Urothelium cell line (cell line): Measurements from ENCODE around the gene TRAM2.

Experiments used
- DNase-seq: peaks from one replicate; pipeline ENCODE4 v3.0.0; 2011; ENCODE audit warnings: low spot score, mixed read lengths
- FAIRE-seq: peaks from 2 replicates; lab custom pipeline; 2011; peaks lifted over from hg19 to GRCh38; lab: Jason Lieb, UNC

Gene TRAM2

GRCh38 chr6:52571099-52571755 lies 5.6 kb downstream of the TRAM2 start:
- DNase-seq (no peak), FAIRE-seq (no peak)

DNA sequence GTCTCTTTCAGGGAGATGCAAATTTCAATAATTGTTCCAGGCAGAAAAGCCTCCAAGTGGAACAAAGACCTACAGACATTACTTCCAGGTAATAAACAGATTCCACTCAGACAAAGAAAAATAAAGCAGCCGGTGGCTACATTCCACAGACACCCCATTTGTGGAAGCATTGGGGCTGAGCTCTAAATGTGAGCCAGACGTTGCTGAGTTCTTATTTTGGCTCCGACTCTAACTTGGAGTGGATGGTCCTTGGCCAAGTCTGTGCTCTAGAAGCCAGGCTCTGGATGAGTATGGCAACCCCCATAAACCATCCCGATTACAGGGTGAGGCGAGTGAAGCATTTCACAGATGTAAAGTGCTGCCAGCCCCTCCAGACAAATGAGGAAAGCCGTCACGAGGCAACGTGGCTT lies 6.6 kb downstream of the TRAM2 start:
- no peak for DNase-seq
- FAIRE-seq: no peak

- DNase-seq (no peak), FAIRE-seq (no peak)
These were observed 8.5 kb downstream of the TRAM2 start for GRCh38 chr6:52568320-52568719.

GRCh38 chr6:52566853-52567279 lies 10.0 kb downstream of the TRAM2 start:
- no peak for FAIRE-seq
- DNase-seq: no peak

- FAIRE-seq: no peak
- no peak for DNase-seq
These were observed 10.7 kb downstream of the TRAM2 start for GRCh38 chr6:52566201-52566600.

GRCh38 chr6:52564856-52565255 lies 12.0 kb downstream of the TRAM2 start:
- DNase-seq: no peak
- no peak for FAIRE-seq

- DNase-seq: no peak
- no peak for FAIRE-seq
These were observed 13.9 kb downstream of the TRAM2 start for GRCh38 chr6:52562911-52563310.

GRCh38 chr6:52560462-52560861 lies 16.4 kb downstream of the TRAM2 start:
- FAIRE-seq: no peak
- no peak for DNase-seq

DNA sequence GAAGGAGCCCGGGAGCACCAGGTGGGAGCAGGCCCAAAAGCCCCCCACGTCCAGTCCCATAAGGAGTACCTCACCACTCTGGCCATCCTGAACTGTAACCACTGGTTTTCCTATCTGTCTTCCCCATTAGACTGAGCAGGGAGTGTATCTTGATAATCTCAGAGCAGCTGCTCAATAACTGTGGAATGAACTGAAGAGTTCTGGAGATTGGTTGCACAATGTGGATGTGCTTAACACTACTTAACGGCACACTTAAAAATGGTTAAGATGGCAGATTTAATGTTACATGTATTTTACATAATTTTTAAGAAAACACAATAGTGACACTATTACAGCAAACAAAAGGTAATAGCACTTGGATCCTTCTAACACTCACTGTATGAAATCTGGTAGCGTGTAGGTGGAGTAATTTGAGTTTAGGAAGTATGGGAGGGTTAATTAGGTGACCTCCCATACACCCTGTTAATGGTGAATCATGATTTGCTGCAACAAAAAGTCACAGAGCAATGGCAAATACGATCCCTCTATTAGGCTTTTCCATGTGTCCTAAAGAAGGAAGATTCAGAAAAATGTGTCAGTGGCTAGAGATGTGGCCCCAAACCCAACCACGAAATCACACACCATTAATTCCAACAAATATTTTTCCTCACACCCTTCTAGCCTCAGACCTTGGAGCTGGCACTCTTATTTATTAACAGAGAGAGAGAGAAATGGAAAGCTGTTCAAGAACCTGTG lies 18.4 kb downstream of the TRAM2 start:
- no peak for FAIRE-seq
- DNase-seq: no peak

- FAIRE-seq (no peak), DNase-seq (no peak)
These were observed 19.2 kb downstream of the TRAM2 start for GRCh38 chr6:52557389-52558265.

DNA sequence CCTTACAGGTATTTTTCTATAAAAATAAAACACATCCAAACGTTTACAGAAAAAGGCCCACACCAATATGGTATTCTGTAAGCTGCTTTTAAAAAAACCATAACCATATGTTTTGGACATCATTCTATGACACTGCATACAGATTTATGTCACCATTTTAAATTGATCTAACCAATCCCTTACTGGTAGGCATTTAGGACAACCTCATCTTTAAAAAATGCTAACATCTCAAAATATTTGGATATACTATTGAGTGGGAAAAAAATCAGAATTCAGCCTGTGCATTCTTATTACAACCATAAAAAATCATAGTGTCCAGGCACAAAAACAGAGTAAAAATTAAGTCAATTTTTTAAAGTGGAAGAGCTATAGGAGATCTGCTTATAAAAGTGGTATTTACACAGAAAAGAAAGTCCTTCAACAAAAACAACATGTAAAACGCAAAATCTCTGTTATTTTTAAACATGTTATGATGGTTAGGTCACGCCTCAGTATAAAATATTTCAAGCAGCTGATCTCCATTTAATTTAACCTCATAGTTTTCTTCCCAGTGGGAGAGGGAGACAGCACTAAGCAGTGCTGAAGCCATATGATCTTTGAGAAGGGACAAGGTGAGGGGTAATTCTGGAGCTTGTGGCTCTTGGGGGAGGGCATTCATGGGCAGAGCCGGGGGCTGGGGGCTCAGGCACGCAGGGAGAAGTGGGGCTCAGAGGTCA lies 21.2 kb downstream of the TRAM2 start:
- no peak for FAIRE-seq
- DNase-seq: no peak

DNA sequence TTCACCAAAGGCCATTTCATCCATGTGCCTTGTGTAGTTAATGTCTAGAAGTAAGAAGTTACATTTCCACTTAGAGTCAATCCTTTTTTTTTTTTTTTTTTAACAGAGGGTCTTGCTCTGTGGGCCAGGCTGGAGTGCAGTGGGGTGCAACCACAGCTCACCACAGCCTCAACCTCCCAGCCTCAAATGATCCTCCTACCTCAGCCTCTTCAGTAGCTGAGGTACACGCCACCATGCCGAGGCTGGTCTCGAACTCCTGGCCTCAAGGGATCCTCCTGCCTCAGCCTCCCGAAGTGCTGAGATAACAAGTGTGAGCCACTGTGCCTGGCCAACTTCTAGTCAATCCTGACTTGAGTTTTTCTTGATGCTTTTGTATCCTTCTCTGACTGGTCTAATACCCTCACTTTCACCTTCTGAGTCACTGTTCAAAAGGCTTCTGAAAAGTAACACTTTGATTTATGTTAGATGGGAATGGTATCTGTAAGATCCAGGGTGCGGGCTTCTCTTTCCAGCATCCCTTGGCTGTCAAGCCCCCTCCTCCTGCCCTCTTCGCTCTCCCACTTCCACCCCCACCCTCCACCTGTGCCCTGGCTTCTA lies 22.1 kb downstream of the TRAM2 start:
- FAIRE-seq: no peak
- DNase-seq: no peak

DNA sequence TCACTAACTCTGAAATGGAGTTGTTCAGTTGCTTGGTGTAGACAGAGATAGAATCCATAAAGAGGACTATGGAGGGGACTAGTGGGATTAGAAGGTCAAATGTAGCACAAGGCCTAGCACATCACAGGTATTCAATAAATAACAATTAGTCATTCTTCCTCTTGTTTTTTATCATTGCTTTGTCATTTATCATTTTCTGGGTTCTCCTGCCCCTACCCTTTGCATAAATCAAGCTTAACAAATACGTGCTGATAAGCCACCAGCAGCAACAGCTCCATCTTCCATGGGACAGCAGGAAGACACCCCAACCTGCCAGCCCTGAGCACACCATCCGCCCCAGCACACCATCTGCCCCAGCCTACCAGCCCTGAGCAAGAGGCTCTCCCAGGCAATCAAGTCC lies 23.1 kb downstream of the TRAM2 start:
- FAIRE-seq: no peak

DNA sequence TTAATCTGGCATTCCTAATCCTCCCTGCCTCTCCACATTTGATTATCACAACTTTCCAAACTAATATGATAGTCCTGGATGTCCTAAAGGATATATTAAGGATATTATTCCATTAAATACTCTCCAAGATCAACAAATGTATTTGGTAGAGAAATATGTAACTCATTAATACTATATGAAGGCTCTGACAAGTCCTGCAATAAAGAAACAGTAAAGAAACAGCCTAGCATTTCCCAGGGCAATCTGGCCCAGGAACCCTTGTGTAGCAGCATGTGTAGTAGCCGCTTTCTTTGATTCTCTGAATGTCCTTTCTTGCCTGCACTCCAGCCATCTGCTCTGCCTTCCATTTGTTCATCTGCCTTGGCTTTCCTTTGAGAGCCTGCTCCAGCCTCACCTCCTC lies 23.7 kb downstream of the TRAM2 start:
- DNase-seq: no peak
- FAIRE-seq: no peak

More for the DNA sequence above, 23.1 kb downstream of the TRAM2 start:
- no peak for DNase-seq

DNA sequence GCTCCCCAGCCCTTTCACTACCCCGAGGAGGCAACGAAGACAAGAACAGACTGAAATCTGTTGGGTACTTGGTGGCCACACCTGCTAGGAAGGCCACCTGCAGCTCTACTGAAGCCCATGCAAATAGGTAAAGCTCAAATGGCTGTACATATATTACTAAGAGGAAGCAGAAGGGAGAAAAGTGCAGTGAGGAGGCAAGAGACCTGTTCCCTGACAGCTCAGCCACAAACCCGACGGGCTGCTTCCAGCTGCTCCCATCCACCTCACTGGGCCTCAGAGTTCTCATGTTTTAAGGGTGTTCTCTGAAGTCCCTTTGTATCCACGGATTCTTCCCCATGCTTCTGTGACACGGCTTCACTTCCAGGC lies 24.6 kb downstream of the TRAM2 start:
- FAIRE-seq: no peak
- no peak for DNase-seq

GRCh38 chr6:52551483-52552277 lies 25.2 kb downstream of the TRAM2 start:
- DNase-seq (peak; percentile 92), FAIRE-seq (no peak)

- no peak for DNase-seq
- FAIRE-seq: no peak
These were observed 26.0 kb downstream of the TRAM2 start for GRCh38 chr6:52550870-52551269.

DNA sequence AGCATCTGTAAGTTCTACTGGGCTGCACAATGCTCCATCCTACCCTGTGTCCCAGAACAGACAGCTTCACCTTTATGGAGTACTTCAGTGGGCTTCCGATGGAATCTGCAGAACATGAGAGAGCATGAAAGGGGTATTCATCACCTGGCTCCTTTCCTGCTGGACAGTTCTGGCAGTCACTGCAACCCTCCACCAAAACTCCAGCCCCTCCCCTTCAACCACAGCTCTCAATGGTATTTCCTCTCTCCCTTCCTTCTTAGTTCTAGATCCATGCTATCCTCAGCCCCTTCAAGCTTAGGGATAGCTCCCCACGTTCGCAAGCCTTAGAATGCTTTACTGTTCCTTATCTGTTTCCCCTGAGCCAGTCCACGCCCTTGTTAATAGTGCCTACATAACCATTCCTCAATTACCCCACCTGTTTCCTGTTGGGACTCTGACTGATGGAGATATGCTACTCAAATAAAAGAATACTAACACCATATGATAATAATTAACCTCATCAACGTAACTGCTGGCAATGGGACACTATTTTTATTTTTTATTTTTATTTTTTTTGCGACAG lies 26.8 kb downstream of the TRAM2 start:
- DNase-seq (no peak), FAIRE-seq (no peak)

DNA sequence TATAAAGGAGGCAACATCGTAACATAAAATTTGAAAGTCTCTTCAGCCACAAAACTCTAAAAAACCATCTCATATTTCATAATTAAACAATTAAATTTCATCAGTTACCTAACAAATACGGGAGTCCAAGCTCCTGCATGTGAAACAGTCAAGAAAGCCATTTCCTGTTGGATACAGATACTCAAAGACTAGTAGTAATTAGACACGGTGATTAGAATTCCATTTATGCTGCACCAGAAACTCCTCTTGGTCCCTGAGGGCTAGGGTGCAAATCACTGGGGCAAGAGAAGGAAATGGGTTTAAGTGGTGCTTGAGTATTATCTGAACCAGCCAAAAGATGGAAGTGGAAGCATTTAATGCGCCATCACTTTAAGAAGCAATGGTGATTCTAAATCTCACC lies 27.4 kb downstream of the TRAM2 start:
- no peak for FAIRE-seq

GRCh38 chr6:52548999-52549398 lies 27.9 kb downstream of the TRAM2 start:
- FAIRE-seq: no peak
- DNase-seq: no peak

More for the DNA sequence above, 27.4 kb downstream of the TRAM2 start:
- DNase-seq: no peak
